GM19438 (cell line): Measurements from ENCODE around the gene B4GALT3.

Source experiments
- ATAC-seq: cut with Tn5 transposase; IDR thresholded peaks from one replicate; pipeline ENCODE4 v1.9.1; 2021; ENCODE audit warnings: low read depth; ENCODE audit not compliant: unreplicated experiment

Gene B4GALT3

GRCh38 chr1:161206411-161207140 lies 29.3 kb upstream of the B4GALT3 start:
- ATAC-seq = no peak

GRCh38 chr1:161201836-161202712 lies 24.8 kb upstream of the B4GALT3 start, which contains the start of gene NDUFS2:
NDUFS2 (plus strand) TSS chr1:161202367; CDS start chr1:161202386, 19 bp downstream.
- ATAC-seq = peak; percentile 97

GRCh38 chr1:161200992-161201835 lies 23.9 kb upstream of the B4GALT3 start:
- no peak for ATAC-seq

GRCh38 chr1:161200421-161200991 lies 23.2 kb upstream of the B4GALT3 start:
- no peak for ATAC-seq

- ATAC-seq = no peak
Observed at GRCh38 chr1:161199506-161200139, 22.3 kb upstream of the B4GALT3 start.

- no peak for ATAC-seq
Observed at GRCh38 chr1:161198897-161199431, 21.7 kb upstream of the B4GALT3 start, which contains the start of gene ADAMTS4. ADAMTS4 (minus strand) TSS chr1:161199054; CDS start chr1:161198627, 427 bp downstream.

- no peak for ATAC-seq
Observed at GRCh38 chr1:161198194-161198896, 21.0 kb upstream of the B4GALT3 start.

- ATAC-seq = no peak
Observed at GRCh38 chr1:161197560-161198193, 20.4 kb upstream of the B4GALT3 start.

- ATAC-seq = no peak
Observed at GRCh38 chr1:161196521-161197451, 19.5 kb upstream of the B4GALT3 start.

GRCh38 chr1:161196111-161196510 lies 18.8 kb upstream of the B4GALT3 start:
- no peak for ATAC-seq

- peak; percentile 54 for ATAC-seq
Observed at GRCh38 chr1:161195171-161195570, 17.9 kb upstream of the B4GALT3 start.

GRCh38 chr1:161193561-161194235 lies 16.4 kb upstream of the B4GALT3 start:
- ATAC-seq = no peak

- ATAC-seq = peak; percentile 58
Observed at GRCh38 chr1:161192476-161193465, 15.5 kb upstream of the B4GALT3 start.

- no peak for ATAC-seq
Observed at GRCh38 chr1:161191971-161192370, 14.7 kb upstream of the B4GALT3 start.

- ATAC-seq = no peak
Observed at GRCh38 chr1:161190962-161191521, 13.7 kb upstream of the B4GALT3 start.
